Activated CD4-positive, alpha-beta T cell treated with anti-CD3 and anti-CD28 coated beads, Interleukin-2, Interleukin-6, amounts not matched to agents 100 ng/mL and 50 ng/mL, durations not matched to agents 16 hours and 8 hours (primary cell): Measurements from ENCODE around the gene COL5A1.

Source experiments
- DNase-seq: peaks from one replicate; pipeline ENCODE4 v3.0.0-alpha.2; 2020

The COL5A1 gene

DNA sequence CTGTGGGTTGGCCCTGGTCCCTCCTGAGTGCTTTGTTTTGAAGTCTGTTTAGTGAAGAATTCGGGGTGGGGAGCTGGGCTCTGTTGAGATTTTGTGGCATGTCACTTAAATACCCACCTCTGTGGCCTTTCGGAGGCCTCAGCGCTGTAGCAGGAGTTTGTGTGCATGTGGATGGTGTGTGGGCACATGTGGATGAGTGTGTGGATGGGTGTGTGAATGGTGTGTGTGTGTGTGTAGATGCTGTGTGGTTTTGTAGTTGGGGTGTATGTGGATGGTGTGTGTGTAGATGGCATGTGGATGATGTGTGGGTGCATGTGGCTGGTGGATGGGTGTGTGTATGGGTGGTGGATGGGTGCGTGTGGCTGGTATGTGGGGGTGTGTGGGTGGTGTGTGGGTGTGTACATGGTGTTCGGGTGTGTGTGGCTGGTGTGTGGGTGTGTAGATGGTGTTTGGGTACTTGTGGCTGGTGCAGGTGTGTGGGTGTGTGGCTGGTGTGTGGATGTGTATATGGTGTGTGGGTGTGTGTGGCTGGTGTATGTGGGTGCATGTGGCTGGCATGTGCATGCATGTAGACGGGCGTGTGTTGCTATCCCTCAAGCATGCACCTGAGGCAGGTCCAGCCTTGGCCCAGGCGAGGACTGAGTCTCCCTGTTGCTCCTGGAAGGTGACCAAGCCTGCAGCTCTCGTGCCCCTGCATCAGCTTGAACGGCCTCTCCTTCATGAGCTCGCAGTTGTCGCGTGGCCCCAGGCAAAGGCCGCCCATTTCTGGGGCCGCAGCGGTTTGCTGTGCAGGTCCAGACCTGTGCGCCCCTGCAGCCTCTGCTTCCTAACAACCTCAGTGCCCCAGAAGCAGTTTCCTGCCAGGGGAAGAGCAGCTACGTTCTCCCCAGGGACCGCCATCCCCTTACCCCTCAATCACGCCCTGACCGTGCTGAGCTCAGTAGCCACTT lies 185.0 kb downstream of the COL5A1 start:
- DNase-seq, result no peak

DNA sequence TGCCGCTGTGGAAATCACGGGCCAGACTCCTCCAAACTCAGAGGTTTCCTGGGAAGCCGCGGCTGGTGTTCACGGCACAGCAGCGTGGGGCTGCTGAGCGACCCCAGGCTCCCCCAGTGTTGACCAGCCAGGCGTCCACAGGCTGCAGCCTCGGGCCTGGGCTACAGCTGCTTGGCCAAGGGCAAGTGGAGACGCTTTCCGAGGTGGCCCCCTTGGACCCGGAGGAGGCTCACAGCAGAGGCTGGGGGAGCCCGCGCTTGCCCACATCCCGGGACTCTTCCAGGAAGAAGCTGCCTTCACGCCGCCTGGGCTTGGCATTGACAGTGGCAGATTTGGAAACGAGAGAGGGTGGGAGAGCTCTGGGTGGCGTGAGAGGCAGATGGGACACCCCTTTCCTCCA lies 186.0 kb downstream of the COL5A1 start:
- no peak for DNase-seq

DNA sequence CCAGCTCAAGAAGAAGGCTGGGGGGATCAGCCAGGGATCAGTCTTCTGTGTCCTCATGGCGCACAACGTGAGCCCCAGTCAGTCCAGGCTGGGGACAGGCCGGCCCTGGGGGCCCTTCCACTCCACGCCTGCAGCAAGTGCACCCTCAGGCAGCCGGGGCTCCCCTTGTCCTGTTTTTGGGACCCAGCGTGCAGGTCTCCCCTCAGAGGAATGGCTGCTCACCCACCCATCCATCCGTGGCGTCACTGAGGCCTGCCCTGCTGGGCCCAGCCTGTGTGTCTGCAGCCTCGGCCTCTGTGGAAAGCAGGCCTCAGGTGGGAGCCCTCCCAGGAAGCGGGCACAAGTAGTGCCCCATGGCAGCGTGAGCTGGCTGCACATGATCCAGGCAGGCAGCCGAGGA lies 186.4 kb downstream of the COL5A1 start:
- no peak for DNase-seq

DNA sequence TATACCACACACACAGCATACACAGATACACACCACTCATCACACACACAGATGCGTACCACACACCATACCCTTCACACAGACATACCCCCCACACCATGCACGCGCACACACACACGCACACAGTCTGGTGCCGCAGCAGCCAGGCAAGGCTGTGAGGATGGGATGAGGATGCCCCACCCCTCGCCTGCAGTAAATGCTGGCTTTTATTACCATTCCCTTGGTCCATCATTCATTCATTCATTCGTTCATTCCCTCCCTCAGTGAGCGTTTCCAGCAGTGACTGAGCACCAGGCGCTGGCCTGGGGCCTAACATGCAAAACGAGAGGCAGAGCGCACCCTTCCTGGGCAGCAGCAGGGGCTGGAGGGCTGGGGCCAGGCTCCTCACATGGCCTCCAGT lies 187.3 kb downstream of the COL5A1 start:
- no peak for DNase-seq

DNA sequence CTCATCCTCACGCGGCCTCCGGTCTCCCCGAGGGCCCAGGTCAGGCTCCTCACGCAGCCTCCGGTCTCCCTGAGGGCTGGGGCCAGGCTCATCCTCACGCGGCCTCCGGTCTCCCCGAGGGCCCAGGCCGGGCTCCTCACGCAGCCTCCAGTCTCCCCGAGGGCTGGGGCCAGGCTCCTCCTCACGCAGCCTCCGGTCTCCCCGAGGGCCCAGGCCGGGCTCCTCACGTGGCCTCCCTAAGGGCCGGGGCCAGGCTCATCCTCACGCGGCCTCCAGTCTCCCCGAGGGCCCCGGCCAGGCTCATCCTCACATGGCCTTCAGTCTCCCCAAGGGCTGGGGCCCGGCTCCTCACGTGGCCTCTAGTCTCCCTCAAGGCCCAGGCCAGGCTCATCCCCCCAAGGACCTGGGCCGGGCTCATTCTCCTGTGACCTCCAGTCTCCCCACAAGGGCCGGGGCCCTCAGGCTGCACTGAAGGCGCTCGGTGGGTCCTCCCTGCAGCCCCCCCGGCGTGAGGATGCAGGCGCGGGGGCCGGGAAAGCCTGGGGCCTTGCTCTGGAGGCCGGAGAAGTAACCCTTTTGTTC lies 187.8 kb downstream of the COL5A1 start:
- no peak for DNase-seq

DNA sequence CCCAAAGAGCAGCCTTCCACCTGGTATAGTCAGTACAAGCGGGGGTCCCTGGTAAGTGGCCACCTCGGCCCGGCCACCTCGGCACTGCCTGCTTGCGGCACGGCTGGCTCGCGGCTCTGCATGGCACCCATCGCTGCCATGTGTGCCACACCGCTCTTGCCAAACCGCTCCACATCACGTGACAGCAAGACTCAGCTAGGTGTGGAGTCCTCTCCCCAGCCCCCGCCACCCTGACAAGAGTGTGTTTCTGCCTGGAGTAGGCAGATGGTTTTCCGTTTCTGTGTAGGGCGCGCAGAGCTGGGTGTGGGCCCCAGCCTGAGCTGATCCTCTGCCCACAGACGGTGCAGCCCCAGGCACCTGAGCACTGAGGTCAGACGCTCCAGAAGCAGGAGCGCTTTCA lies 188.5 kb downstream of the COL5A1 start:
- DNase-seq, result no peak

DNA sequence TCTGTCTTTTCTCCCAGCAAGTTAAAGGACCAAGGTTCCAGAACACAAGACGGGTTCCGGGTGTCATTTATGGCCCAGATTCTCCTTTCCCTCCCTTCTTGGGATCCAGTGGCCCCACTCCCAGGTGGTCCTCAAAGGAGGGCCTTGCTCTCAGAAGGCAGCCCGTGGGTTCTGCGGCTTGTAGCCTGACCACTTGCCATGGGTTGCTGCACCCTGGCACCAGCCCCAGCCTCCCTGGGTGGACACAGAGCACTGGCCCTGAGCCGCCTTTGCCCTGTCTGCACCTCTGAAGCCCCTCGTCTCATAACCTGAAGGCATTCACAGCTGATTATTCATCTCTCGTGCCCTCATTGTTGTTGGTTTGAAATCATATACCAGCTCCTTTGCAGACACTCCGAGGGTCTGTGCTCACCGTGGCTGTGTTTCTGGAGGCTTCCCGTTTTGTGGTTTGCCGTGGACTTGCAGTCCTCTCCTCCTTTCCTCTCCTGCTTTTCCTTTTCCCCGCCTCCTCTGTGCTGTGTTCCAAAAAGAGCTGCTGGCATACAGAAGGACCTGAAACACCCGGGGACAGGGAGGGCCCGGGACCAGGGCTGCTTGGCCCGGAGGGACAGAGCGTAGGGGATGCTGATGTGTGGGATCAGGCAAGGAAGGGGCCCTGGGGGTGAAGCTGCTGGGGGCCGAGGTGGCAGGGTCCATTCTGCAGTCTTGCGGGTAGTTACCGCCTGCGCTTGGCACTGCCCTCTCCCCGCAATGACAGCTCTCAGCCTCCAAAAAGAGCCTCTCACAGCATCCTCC lies 189.5 kb downstream of the COL5A1 start:
- no peak for DNase-seq

DNA sequence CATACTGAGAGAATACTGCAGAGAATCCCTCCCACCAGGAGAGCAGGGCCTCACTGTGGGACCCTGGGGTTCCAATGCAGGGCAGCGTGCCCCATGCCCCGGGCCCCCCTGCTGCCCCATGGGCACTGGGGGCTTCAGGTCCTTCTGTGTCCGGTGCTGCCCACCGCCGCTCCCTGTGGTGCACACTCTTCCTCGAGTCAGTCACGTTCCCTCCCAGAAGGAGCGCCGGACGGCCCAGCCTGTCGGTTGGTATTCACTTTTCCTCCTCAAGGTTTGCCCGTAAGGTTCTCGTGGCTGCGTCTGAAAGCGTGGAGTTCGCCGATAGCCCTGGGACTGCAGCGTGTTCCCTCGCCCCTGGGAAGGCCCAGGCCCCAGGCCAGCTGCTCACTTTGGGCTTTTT lies 190.9 kb downstream of the COL5A1 start:
- no peak for DNase-seq

DNA sequence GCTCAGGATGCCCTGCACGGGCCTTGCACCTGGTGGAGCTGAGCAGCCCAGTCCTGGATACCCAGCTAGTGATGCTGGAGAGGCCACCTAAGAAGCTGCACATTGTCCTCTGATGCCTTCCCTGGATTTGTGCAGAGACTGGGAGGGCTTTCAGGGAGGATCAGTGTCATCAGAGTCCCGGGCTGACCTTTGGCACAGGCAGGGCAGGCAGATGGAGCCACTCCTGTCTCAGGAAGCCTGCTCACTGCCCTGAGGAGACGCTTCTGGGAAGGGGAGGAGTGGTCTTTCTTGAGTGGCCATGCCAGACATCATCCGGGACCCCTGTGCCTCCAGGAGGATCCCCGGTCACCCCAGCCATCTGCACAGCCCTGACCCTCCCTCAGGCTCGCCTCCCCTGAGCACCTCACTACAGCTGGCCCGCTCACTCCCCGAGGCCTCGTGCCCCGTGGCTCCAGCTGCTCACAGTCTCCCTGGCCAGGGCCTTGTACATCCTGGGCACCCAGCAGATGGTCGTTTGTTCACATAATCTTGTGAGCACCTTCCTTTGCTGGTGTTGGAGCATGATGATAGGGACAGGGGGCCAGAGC lies 191.8 kb downstream of the COL5A1 start:
- DNase-seq, result no peak

DNA sequence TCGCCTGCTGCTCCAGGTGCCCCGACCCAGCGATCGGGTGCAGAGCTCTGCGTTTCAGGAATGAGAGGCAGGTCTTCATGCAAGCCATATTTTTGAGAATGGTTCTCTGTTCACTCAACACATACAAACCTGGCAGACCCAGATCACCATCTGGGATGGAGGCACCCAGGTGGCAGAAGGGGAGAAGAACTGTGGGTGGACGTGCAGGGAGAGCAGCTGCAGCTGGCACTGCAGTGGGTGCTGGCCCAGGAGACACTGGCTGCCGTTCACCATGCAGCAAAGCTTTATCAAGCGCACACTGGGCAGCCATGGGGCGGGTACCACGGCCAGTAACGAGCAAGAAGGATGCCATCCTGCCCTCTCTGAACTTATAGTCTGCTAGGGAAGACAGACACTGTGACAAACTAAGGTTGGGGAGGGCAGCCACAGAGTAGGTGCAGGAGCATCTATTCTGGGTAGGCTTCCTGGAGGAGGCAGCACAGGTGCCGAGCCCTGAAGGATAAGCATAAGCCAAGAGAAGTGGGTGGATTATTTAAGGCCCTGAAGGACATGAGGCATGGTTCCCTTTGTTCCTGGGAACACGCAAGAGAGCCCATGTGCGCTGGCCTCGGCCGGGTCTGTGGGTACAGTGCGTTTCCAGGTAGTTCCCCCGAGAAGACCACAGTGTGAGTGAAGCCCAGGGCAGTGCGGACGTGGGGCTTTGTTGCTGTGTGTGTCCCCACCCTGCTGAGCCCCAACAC lies 192.8 kb downstream of the COL5A1 start:
- DNase-seq, result no peak

DNA sequence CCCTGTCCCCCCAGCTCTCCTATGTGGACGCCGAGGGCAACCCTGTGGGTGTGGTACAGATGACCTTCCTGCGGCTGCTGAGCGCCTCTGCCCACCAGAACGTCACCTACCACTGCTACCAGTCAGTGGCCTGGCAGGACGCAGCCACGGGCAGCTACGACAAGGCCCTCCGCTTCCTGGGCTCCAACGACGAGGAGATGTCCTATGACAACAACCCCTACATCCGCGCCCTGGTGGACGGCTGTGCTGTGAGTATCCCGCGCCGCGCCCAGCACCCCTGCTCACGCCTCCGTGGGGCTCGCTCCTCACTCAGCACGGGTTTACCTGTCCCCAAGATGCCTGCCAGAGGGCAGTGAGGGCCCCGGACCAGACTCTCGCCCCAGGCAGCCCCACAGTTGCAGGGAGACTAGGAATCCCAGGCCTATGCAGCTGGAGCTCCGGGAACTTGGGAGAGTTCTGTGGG lies 193.4 kb downstream of the COL5A1 start:
- no peak for DNase-seq

DNA sequence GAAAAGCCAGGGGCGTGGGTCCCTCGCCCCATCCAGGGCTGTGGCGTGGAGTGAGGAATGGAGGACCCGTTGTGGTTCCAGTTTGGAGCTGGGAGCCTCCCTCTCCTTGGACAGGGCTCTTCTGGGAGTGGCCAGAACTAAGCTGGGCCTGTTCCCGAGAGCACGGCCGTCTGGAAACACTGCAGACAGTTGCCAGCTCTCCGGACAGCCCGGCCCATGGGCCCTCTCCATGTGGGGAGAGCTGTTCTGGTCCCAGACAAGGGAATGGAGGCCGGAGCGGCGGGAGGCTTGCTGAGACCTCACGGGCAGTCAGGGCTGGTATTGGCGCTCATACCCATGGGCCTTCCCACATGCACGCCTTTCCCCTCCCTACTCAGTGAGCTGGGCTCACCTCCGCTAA lies 193.8 kb downstream of the COL5A1 start:
- DNase-seq, result no peak

DNA sequence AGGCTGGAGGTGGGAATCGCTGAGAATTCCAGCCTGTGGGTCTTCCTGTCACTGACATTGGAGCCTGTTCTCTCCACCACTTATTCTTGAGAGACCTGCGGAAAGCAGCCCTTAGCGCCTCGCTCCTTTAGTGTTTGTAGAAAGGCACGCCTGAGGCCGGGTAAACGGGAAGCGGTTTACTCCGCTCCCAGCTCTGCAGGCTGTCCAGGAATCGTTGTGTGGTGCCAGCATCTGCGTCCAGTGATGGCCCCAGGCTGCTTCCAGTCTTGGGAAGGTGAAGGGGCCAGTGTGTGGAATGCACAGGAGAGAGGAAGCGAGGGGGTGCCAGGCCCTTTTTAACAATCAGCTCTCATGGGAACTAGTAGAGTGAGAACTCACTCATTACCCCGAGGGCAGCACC lies 194.4 kb downstream of the COL5A1 start:
- no peak for DNase-seq

DNA sequence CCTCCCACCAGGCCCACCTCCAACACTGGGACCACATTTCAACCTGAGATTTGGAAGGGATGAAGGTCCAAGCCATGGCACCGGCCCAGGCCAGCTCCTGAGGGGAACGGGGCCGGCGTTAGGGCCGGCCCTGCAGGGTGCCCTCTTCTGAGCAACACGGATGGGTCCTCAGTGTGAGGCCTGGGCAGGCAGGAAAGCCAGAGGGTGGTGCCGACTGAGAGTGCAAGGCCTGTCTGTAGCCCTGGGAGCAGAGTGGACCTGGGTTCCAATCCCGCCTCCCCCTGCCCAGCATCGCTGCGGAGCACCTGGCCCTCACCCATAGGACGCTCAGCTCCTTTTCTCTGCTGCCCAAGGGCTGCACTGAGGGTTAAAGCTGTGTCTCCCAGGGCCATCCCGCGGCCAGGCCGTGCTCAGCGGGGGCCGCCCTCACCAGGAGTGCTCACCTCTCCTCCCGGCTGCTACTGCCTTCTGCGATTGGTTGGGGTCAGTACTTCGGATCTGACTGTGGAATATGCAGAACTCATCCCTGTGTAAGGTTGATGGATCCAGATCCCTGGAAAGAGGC lies 194.9 kb downstream of the COL5A1 start:
- no peak for DNase-seq

DNA sequence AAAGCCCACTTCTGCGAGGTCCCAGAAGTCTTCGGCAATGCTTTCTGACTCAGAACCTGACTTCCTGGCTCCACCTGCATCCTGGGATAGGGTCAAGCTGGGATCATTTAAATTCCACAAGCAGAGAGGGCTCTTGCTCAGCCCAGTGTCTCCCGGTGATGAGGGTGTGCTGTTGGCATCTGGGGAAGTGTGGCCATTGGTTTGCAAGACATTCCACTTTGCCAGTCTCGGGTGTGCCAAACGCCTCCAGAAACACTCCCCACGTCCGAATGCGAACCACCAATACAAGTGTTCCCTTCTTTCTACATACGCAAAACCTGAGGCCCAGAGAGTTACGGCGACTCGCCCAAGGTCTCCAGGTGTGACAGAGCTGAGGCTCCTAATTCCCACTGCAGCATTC lies 195.9 kb downstream of the COL5A1 start:
- no peak for DNase-seq

DNA sequence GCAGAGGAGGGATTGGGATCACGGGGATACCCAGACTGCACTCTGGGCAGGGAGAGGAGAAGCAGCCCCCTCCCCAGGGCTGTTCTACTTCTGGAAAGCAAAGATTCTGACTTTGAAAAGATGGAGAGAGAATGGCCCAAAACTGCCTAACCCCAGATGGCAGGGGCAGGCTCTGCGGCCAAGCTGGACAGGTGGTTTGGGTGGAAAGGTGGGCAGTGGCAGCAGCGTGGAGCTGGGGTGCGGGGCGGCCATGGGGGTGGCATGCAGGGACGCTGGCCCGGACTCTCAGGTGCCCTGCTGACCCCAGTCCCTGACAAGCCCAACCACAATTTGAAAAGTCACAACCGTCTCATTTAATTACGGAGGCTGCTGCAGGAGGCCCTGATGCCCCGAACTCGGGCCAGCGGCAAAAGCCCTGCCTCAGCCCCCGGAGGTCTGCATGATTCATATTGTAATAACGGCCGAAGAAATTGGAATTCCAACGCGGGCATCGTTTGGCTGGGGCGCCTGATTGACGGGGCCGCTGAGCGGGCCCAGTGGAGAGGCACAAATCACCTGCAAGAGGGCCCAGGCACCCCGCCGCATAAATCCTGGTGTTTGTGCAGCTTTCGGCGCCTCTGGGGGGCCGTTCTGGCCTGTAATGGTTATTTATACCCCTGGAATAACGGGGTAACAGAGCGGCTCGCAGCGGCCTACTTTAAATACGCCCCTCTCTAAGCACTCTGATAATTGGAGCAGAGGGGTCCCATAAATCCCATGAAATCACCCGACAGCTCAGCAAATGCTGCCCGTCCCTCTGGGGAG lies 197.2 kb downstream of the COL5A1 start:
- no peak for DNase-seq

DNA sequence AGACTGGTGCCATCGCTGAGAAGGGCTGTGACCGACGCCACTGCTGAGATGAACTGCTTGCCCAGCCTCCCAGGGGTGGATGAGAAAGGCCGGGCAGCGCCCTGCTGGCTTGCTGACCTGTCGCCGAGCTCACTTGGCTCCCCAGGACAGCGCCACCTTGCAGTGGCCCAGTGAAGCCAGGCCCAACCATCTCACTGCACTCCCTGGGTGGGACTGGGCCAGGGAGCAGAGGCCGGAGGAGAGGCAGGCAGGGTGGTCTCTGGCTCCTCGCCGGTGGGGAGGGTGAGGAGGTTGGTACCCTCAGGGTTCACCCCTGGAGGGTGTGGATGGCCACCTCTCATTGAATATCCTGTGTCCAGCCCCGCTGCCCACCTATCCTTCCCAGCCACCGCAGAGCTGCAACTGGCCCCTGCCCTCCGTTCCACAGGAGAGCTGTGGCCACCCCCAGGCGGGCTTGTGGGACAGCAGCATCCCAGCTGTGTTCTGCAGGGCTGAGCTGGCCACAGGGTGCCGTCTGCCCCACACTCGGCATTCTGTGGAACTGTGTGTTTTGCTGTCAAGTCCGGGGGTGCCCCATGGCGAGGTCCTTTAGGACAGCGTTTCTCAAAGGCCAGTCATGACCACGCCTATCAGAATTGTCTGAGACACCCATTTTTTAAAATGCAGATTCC lies 198.0 kb downstream of the COL5A1 start:
- no peak for DNase-seq

DNA sequence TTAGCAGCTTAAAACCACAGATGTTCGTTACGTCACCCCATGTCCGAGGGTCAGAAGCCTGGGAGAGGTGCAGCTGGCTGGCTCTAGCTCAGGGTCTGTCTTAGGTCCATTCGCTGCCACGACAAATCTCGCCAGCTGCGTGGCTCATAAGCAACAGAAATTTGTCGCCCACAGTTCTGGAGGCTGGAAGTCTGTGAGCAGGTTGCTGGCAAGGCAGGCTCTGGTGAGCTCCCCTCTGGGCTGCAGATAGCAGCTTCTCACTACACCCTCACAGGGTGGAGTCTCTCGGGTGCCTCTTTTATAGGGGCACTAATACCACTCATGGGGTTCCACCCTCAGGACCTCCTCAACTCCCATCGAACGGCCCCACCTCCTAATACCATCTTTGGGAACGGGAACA lies 198.9 kb downstream of the COL5A1 start:
- no peak for DNase-seq

DNA sequence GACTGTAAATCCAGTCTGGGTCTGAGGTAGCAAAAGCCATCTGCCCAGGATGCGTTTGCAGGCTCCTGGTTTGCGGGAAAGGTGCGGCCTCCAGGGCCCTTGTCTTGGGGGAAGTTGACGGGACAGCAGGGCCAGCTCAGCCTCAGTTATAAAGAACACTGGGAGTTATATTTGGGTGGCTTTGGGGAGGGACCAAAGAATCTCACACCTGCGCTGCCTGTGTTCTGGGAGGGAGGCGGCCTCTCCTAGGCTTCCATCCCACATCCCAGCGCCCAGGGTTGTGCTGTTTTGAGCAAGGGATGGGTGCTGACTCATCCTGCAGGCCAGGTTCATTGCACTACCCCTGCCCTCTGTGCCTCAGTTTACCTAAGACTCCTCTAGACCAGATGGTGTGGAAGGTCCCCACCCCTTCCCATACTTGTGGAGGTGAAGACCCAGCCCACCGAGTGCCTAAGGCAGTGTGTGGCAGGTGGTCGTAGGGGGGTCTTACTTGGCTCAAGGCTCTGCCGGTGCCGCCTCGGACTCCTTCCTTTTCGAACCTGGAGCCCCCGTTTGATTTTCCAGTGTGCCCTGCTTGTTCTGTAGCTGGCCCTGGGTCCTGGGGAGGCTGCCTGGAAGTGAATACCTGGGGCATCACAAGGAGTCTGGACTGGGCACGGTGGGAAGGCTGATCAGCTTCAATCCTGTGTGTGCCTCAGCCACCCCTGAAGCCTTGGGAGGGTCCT lies 199.7 kb downstream of the COL5A1 start:
- no peak for DNase-seq

DNA sequence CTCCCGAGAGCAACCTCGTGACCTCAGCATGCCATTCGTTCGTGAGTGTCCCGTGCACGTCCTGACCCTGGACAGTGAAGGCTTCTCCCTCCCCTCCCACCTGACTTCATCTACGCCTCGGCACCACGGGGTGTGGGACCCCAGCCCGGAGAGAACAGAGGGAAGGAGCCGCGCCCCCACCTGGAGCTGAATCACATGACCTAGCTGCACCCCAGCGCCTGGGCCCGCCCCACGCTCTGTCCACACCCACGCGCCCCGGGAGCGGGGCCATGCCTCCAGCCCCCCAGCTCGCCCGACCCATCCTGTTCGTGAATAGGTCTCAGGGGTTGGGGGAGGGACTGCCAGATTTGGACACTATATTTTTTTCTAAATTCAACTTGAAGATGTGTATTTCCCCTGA lies 200.7 kb downstream of the COL5A1 start:
- DNase-seq, result no peak
